ENCODE results near the gene FAM186B. TPM values are rescaled to one million over a fixed set of nuclear protein-coding genes. Genes with fewer than 3 reads are reported as not detected.

FAM186B gene
- total RNA-seq, 1 donor from 2014 or later, result 0.26 TPM

DNA sequence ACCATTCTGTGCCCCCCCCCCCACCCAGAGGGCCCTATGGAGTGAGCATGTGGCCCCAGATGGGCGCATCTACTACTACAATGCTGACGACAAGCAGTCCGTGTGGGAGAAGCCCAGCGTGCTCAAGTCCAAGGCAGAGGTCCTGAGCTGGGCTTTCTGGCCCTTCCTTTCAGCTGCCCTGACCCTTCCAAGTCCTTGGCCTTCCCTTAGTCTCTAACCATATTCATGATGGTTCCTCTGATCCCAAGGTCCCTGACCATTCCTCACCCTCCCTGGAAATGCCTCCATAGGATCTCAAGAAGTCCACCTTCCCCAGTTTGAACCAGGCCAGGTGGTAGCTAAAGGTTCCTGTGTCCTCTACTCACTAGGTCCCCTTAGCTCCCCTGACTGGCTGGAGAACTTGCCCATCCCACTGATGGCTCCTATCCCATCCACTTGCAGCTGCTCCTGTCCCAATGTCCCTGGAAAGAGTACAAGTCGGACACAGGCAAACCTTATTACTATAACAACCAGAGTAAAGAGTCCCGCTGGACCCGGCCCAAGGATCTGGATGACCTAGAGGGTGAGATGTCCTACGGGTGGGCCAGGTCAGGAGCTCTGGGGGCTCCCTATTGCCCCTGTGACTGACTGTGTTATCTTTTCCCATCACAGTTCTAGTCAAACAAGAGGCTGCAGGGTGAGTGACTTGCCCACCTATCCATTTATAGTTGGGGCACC is 27.7 kb upstream of the FAM186B start:
- TF ChIP-seq, protein P1, sequence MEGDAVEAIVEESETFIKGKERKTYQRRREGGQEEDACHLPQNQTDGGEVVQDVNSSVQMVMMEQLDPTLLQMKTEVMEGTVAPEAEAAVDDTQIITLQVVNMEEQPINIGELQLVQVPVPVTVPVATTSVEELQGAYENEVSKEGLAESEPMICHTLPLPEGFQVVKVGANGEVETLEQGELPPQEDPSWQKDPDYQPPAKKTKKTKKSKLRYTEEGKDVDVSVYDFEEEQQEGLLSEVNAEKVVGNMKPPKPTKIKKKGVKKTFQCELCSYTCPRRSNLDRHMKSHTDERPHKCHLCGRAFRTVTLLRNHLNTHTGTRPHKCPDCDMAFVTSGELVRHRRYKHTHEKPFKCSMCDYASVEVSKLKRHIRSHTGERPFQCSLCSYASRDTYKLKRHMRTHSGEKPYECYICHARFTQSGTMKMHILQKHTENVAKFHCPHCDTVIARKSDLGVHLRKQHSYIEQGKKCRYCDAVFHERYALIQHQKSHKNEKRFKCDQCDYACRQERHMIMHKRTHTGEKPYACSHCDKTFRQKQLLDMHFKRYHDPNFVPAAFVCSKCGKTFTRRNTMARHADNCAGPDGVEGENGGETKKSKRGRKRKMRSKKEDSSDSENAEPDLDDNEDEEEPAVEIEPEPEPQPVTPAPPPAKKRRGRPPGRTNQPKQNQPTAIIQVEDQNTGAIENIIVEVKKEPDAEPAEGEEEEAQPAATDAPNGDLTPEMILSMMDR (IDR thresholded peaks at IDR 0.05; ENCODE audit: insufficient read depth, low read length, severe bottlenecking), result no peak
- no peak for DNase-seq (ENCODE audit: low read depth)

GRCh38 chr12:49632401-49632800 is 27.0 kb upstream of the FAM186B start:
- TF ChIP-seq, protein P1 (IDR thresholded peaks at IDR 0.05; ENCODE audit: insufficient read depth, low read length, severe bottlenecking), result no peak
- Histone ChIP-seq H3K27me3 (ENCODE audit: control insufficient read depth, insufficient read depth, low read length) (no peaks in the 10 kb centered on the region), H3K4me3 (ENCODE audit: low read depth, low read length) (no peak overlapping the region), H3K36me3 (ENCODE audit: control insufficient read depth, insufficient read depth, low read length) (peaks cover 5% of the 10 kb centered on the region)
- DNase-seq (ENCODE audit: low read depth), result no peak
- FAIRE-seq, result no peak

More for the DNA sequence above, 27.7 kb upstream of the FAM186B start:
- no peak for FAIRE-seq
- Histone ChIP-seq H3K36me3 (ENCODE audit: control insufficient read depth, insufficient read depth, low read length) (peaks cover 5% of the 10 kb centered on the region), H3K27me3 (ENCODE audit: control insufficient read depth, insufficient read depth, low read length) (no peaks in the 10 kb centered on the region), H3K4me3 (ENCODE audit: low read depth, low read length) (no peak overlapping the region)

DNA sequence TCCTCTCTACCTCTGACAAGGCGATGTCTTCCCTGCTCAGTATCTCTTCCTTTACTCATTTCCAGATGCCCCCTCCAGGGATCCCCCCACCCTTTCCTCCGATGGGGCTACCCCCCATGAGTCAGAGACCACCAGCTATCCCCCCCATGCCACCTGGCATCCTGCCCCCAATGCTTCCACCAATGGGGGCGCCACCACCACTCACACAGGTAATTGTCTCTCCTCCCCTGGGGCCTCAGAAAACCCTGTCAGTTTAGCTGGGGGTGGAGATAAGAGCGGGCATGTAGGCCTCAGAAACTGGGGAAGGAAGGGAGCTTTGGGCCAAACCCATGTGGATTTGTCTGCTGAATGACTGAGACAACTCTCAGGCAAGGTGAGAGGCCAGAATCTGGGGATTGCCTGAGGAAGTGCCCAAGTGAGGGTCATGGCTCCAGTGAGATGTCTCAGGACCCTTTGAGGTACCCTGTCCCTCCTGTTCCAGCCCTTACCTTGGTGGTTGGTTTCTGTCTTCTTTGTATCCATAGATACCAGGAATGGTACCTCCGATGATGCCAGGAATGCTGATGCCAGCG is 26.0 kb upstream of the FAM186B start:
- DNase-seq (ENCODE audit: low read depth) (no peak), FAIRE-seq (no peak)
- Histone ChIP-seq H3K27me3 (ENCODE audit: control insufficient read depth, insufficient read depth, low read length) (no peaks in the 10 kb centered on the region), H3K4me3 (ENCODE audit: low read depth, low read length) (no peak overlapping the region), H3K36me3 (ENCODE audit: control insufficient read depth, insufficient read depth, low read length) (peaks cover 1% of the 10 kb centered on the region)
- TF ChIP-seq, protein P1 (IDR thresholded peaks at IDR 0.05; ENCODE audit: insufficient read depth, low read length, severe bottlenecking), result no peak

DNA sequence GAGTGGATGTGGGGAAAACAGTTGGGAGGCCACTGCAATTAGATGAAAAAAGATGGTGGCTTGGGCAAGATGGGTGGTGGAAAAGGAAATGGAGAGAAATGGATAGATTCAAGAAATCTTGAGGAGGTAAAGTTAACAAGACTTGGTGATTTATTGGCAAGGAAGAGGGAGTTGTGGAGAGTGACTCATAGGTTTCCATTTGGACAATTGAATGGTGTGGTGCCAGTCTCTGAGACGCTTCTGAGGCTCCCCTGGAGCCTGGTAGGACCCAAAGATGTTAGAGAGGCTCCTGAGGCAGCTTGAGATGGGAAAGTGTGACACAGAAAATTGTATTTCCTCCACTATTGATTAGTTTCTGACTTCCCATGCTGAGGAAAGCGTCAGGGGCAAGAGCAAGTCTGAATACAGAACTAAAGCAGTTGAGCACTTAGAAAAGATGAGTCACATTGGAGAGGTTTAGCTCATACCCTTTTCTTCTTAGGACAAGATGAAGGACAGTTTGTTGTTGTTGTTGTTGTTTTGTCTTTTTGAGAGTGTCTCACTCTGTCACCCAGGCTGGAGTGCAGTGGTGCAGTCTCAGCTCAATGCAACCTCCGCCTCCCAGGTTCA is 22.4 kb upstream of the FAM186B start:
- DNase-seq (ENCODE audit: low read depth) (peak; percentile 69), FAIRE-seq (peak; percentile 18)
- H3K27me3 ChIP-seq (ENCODE audit: control insufficient read depth, insufficient read depth, low read length), result no peaks in the 10 kb centered on the region
- no peak overlapping the region for H3K4me3 ChIP-seq (ENCODE audit: low read depth, low read length)
- TF ChIP-seq, protein P1 (IDR thresholded peaks at IDR 0.05; ENCODE audit: insufficient read depth, low read length, severe bottlenecking), result no peak
- no peaks in the 10 kb centered on the region for H3K36me3 ChIP-seq (ENCODE audit: control insufficient read depth, insufficient read depth, low read length)

DNA sequence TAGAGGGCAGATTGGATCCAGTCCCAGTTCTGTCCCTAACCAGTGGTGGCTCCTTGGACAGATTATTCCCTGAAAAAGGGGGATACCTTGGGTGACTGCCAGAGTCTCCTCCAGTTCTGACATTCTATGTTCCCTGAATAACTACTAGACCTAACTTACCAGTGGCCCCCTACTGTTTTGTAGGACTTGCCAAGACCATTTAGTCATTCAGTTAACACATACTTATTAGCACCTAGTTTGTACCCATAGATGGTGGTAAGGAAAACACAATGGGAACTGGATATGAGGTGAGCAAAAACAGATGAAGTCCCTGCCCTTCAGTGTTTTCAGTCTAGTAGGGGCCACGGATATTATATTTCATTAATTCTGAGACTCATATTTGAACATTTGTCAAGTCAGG is 21.4 kb upstream of the FAM186B start:
- TF ChIP-seq, protein P1 (IDR thresholded peaks at IDR 0.05; ENCODE audit: insufficient read depth, low read length, severe bottlenecking), result no peak
- DNase-seq (ENCODE audit: low read depth) (no peak), FAIRE-seq (no peak)
- no peaks in the 10 kb centered on the region for H3K36me3 ChIP-seq (ENCODE audit: control insufficient read depth, insufficient read depth, low read length)
- no peaks in the 10 kb centered on the region for H3K27me3 ChIP-seq (ENCODE audit: control insufficient read depth, insufficient read depth, low read length)
- H3K4me3 ChIP-seq (ENCODE audit: low read depth, low read length), result no peak overlapping the region

Data from bronchial epithelial cell (primary cell).